Peyer's patch (tissue), 4 donors: ENCODE results near the gene NTN5. TPM values are rescaled to one million over a fixed set of nuclear protein-coding genes. Genes with fewer than 3 reads are reported as not detected.

Source experiments
- DNase-seq, 3 donors: peaks; one replicate each; pipeline ENCODE4 v3.0.0-alpha.2; 2017 to 2019
- H3K27ac ChIP-seq, 4 donors: fragments of 200-600 bp; sonication (generic); one replicate each; pipeline ENCODE4 v1.5.1; 2016 to 2019
- H3K27me3 ChIP-seq, 2 donors: fragments of 200-600 bp; sonication (generic); one replicate each; pipeline ENCODE4 v1.5.1; 2019
- H3K36me3 ChIP-seq, 3 donors: fragments of 200-600 bp; sonication (generic); one replicate each; pipeline ENCODE4 v1.5.1; 2016 to 2019
- H3K4me1 ChIP-seq, 4 donors: fragments of 200-600 bp; sonication (generic); one replicate each; pipeline ENCODE4 v1.5.1; 2016 to 2019
- H3K4me3 ChIP-seq, 4 donors: fragments of 200-600 bp; sonication (generic); 1 replicate in 3 of 4; 2 replicates in 1 of 4; pipeline ENCODE4 v1.5.1; 2016 to 2019; ENCODE audit warnings: mild to moderate bottlenecking in 1 of 4
- H3K9me3 ChIP-seq, 4 donors: fragments of 200-600 bp; sonication (generic); one replicate each; pipeline ENCODE4 v1.5.1; 2016 to 2019; ENCODE audit warnings: mild to moderate bottlenecking in 1 of 4
- POLR2A ChIP-seq, 2 donors: fragments of 450-650 bp; IDR thresholded peaks; one replicate each; pipeline ENCODE4 v1.5.1; 2017; ENCODE audit warnings: antibody characterized with exemption in 2 of 2, mild to moderate bottlenecking in 2 of 2, moderate library complexity in 2 of 2
- total RNA-seq, 4 donors: library from RNA; depleted of rRNA; stranded (reverse); fragments of >200 nt; gene quantifications; one replicate each; pipeline ENCODE4 v1.1.0, GENCODE V29; 2016
- TF ChIP-seq, protein P1 (sequence below), 6 experiments: fragments of 450-650 bp in 4 of 6; fragments of 200-600 bp in 2 of 6; sonication (generic) in 1 of 6; IDR thresholded peaks; one replicate each; pipeline ENCODE4 v1.5.1; 2017 to 2019; ENCODE audit warnings: antibody characterized with exemption in 6 of 6, mild to moderate bottlenecking in 3 of 6, moderate library complexity in 1 of 6

Gene NTN5
- total RNA-seq, 4 donors from 2014 or later, result 6.8 TPM; not detected in 3

DNA sequence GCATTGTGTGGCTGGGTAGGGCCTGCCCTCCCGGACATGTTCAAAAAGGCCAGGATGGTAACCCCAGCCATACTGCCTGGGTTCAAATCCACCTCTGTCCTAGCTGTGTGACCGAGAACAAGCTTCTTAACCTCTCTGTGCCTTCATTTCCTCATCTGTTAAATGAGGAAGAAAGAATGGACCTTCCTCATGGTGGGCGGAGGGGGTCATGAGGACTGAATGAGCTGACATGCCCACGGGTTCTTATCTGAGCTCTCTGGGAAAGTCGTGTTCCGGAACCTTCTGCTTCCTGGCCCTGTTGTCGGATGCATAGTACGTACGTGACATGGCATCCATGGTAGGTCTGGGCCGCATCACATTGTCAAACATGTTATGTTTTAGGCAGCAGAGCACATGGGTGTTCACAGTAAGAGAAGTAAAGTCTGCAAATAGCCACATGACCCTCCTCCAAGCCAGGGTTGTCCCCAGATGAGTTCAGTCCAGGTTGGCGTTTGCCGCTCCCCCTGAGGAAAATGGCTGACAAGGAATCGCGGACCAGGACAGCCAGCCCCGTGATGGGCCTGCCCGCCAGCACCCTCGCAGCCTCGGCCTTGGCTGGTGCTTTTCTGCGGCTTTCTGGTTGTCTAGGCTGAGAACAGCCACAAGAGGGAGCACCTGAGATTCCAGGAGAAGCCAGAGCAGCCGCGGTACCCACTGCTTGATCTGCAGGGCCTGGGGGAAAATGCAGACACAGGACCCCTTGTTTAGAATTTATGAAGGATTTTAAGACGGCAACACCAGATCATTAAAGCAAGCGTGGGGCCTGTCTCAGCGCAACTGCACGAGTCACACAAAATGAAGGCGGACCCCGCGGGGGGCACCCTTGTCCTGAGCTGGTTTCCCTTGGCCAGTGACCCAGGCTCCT, 2.4 kb upstream of the NTN5 start:
- Histone ChIP-seq H3K27me3 (no peaks in the 10 kb centered on the region), H3K4me3 (no peak overlapping the region), H3K9me3 (no peaks in the 10 kb centered on the region), H3K36me3 (no peaks in the 10 kb centered on the region), H3K27ac (peak overlapping the region in 1 of 4 donors; percentile 95), H3K4me1 (peaks cover 0 to 13% (median 0%) of the 10 kb centered on the region in 4 donors)
- TF ChIP-seq POLR2A (IDR thresholded peaks at IDR 0.05), result no peak
- TF ChIP-seq, protein P1, sequence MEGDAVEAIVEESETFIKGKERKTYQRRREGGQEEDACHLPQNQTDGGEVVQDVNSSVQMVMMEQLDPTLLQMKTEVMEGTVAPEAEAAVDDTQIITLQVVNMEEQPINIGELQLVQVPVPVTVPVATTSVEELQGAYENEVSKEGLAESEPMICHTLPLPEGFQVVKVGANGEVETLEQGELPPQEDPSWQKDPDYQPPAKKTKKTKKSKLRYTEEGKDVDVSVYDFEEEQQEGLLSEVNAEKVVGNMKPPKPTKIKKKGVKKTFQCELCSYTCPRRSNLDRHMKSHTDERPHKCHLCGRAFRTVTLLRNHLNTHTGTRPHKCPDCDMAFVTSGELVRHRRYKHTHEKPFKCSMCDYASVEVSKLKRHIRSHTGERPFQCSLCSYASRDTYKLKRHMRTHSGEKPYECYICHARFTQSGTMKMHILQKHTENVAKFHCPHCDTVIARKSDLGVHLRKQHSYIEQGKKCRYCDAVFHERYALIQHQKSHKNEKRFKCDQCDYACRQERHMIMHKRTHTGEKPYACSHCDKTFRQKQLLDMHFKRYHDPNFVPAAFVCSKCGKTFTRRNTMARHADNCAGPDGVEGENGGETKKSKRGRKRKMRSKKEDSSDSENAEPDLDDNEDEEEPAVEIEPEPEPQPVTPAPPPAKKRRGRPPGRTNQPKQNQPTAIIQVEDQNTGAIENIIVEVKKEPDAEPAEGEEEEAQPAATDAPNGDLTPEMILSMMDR (IDR thresholded peaks at IDR 0.05), result peak; percentile 69 to 92 (median 86)
- peak; percentile 78 to 93 (median 79) for DNase-seq

- Histone ChIP-seq H3K4me3 (no peak overlapping the region), H3K36me3 (no peaks in the 10 kb centered on the region), H3K9me3 (no peaks in the 10 kb centered on the region), H3K4me1 (peaks cover 0 to 13% (median 0%) of the 10 kb centered on the region in 4 donors), H3K27ac (no peak overlapping the region), H3K27me3 (no peaks in the 10 kb centered on the region)
- no peak for TF ChIP-seq POLR2A (IDR thresholded peaks at IDR 0.05)
- TF ChIP-seq, protein P1 (IDR thresholded peaks at IDR 0.05), result no peak
- DNase-seq, result no peak
Observed at GRCh38 chr19:48674216-48674809, 1.5 kb upstream of the NTN5 start.

DNA sequence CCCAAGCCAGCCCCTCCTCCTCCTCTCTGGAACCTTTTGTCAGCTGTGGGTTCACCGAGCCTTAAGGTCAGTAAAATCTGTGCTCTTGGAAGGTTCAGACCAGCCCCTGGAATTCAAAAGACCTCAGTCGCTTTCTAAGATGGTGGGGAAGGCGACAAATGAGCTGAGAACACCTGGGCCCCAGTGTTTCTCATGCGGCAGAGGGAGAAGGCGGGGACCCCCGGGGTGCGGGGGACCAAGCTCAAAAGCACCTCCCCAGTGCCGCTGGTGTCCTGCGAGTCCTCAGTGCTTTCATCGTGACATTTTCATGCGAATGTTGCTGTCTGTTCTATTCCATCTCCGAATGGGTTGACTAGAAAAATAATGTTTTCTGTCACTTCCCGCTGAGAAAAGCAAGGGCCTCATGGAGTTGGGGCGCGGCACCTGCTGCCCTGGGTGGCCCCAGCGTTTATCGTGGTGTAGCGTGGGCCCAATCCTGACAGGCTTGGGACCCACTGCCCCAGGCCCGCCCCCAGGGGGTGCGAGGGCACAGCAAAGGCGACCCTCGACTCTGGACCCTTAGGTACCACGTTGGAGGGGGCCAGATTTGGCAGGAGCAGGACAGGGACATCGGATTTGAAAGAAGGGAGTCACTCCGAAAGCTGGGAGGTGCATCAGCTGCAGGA, 751 bp upstream of the NTN5 start:
- H3K9me3 ChIP-seq, result no peaks in the 10 kb centered on the region
- no peak for DNase-seq
- no peaks in the 10 kb centered on the region for H3K27me3 ChIP-seq
- no peak for TF ChIP-seq POLR2A (IDR thresholded peaks at IDR 0.05)
- TF ChIP-seq, protein P1 (IDR thresholded peaks at IDR 0.05), result no peak
- H3K27ac ChIP-seq, result no peak overlapping the region
- peaks cover 0 to 13% (median 0%) of the 10 kb centered on the region in 4 donors for H3K4me1 ChIP-seq
- no peaks in the 10 kb centered on the region for H3K36me3 ChIP-seq
- no peak overlapping the region for H3K4me3 ChIP-seq

GRCh38 chr19:48671446-48671995, 1.3 kb downstream of the NTN5 start:
- Histone ChIP-seq H3K4me3 (no peak overlapping the region), H3K9me3 (no peaks in the 10 kb centered on the region), H3K27ac (no peak overlapping the region), H3K4me1 (peaks cover 0 to 8% (median 0%) of the 10 kb centered on the region in 4 donors), H3K36me3 (no peaks in the 10 kb centered on the region), H3K27me3 (no peaks in the 10 kb centered on the region)
- DNase-seq, result no peak
- TF ChIP-seq, protein P1 (IDR thresholded peaks at IDR 0.05), result no peak
- TF ChIP-seq POLR2A (IDR thresholded peaks at IDR 0.05), result no peak

GRCh38 chr19:48670699-48671445, 1.9 kb downstream of the NTN5 start:
- no peak overlapping the region for H3K27ac ChIP-seq
- H3K9me3 ChIP-seq, result no peaks in the 10 kb centered on the region
- H3K4me1 ChIP-seq, result peaks cover 0 to 8% (median 0%) of the 10 kb centered on the region in 4 donors
- no peak overlapping the region for H3K4me3 ChIP-seq
- no peak for TF ChIP-seq POLR2A (IDR thresholded peaks at IDR 0.05)
- TF ChIP-seq, protein P1 (IDR thresholded peaks at IDR 0.05), result no peak
- no peaks in the 10 kb centered on the region for H3K27me3 ChIP-seq
- DNase-seq, result no peak
- H3K36me3 ChIP-seq, result no peaks in the 10 kb centered on the region
